ENCODE measurements around the gene GSPT1. TPM values are rescaled to one million over a fixed set of nuclear protein-coding genes. Genes with fewer than 3 reads are reported as not detected.

Gene GSPT1
- total and polyA plus RNA-seq, 9 of the 15 experiments (the other 6 are each of a cell fraction or from before 2014, with no cell fraction given) = 63.8 to 269 (median 148) TPM

DNA sequence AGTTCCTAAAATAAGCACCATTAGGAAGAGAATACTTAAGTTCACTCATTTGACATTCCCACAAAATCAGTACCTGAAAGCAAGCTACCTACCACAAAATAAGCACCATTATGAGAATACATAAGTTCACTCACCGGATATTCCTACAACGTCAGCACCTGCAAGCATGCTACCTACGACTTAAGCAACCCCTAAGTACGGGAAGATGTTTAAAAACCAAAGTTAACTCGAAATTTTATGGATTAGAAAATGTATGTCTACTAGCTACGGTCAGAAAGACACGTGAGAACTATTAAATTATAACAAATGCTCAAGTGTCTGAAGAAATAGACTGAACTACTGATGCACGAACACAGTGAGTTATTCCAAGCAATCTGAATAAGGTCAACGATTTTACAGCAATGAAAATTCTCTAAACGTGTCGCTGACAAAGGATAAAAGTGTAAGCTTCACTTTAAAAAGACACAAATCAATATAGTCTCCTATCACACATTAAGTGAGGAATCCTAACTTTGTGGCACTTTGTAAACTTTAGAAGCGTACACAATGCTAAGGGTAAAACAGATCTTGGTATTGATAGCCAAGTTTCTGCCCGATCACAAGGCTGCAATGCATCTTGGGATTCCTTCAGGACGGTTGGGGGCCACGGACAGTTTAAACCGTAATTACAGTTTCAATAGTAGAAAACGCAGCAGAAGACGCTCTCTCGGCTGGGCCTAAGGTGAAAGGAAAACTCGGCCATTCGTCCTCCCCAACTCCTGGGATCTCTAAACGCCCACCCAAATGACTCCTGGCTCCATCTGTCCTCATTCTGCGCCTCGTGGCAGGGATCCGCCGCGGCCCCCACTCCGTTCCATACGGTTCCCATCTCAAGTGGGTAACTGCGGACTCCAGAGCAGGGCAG, 1.3 kb downstream of the GSPT1 start (continued):
- TF ChIP-seq FOXM1 (IDR thresholded peaks at IDR 0.05; ENCODE audit: low read depth) = peak; percentile 32; the same call in 1 of the 2 replicates
- no peak for TF ChIP-seq FOXM1 (CRISPR knock-in tag; IDR thresholded peaks at IDR 0.05; ENCODE audit: low read depth)
- TF ChIP-seq ETS2 (tag; IDR thresholded peaks at IDR 0.05; ENCODE audit: borderline replicate concordance, poor library complexity, severe bottlenecking) = no peak
- TF ChIP-seq ELF2 (CRISPR knock-in tag; IDR thresholded peaks at IDR 0.05) = 0 out of 2 replicates have a peak, but pooled peaks have one; percentile 16
- TF ChIP-seq, protein P1, sequence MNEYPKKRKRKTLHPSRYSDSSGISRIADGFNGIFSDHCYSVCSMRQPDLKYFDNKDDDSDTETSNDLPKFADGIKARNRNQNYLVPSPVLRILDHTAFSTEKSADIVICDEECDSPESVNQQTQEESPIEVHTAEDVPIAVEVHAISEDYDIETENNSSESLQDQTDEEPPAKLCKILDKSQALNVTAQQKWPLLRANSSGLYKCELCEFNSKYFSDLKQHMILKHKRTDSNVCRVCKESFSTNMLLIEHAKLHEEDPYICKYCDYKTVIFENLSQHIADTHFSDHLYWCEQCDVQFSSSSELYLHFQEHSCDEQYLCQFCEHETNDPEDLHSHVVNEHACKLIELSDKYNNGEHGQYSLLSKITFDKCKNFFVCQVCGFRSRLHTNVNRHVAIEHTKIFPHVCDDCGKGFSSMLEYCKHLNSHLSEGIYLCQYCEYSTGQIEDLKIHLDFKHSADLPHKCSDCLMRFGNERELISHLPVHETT (CRISPR knock-in tag; conservative IDR thresholded peaks at IDR 0.05 in 1 of 2, IDR thresholded peaks at IDR 0.05 in 1 of 2) = 0 out of 4 replicates have a peak, but pooled peaks of 1 of the 2 experiments have one; percentile 14
- TF ChIP-seq NR4A1 (CRISPR knock-in tag; IDR thresholded peaks at IDR 0.05) = no peak
- no peak for TF ChIP-seq NR4A1 (tag; IDR thresholded peaks at IDR 0.05)
- TF ChIP-seq, protein P2, sequence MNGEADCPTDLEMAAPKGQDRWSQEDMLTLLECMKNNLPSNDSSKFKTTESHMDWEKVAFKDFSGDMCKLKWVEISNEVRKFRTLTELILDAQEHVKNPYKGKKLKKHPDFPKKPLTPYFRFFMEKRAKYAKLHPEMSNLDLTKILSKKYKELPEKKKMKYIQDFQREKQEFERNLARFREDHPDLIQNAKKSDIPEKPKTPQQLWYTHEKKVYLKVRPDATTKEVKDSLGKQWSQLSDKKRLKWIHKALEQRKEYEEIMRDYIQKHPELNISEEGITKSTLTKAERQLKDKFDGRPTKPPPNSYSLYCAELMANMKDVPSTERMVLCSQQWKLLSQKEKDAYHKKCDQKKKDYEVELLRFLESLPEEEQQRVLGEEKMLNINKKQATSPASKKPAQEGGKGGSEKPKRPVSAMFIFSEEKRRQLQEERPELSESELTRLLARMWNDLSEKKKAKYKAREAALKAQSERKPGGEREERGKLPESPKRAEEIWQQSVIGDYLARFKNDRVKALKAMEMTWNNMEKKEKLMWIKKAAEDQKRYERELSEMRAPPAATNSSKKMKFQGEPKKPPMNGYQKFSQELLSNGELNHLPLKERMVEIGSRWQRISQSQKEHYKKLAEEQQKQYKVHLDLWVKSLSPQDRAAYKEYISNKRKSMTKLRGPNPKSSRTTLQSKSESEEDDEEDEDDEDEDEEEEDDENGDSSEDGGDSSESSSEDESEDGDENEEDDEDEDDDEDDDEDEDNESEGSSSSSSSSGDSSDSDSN (IDR thresholded peaks at IDR 0.05; ENCODE audit: borderline replicate concordance in 1 of 2, low read depth in 2 of 2, low read length in 2 of 2) = no peak
- TF ChIP-seq, protein P3, sequence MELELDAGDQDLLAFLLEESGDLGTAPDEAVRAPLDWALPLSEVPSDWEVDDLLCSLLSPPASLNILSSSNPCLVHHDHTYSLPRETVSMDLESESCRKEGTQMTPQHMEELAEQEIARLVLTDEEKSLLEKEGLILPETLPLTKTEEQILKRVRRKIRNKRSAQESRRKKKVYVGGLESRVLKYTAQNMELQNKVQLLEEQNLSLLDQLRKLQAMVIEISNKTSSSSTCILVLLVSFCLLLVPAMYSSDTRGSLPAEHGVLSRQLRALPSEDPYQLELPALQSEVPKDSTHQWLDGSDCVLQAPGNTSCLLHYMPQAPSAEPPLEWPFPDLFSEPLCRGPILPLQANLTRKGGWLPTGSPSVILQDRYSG (tag; conservative IDR thresholded peaks at IDR 0.05; ENCODE audit: low read depth) = no peak
- TF ChIP-seq ZKSCAN1 (IDR thresholded peaks at IDR 0.05; ENCODE audit: low read depth, low read length) = no peak
- peak; percentile 69 for TF ChIP-seq MYBL2 (IDR thresholded peaks at IDR 0.05; ENCODE audit: low read depth)
- TF ChIP-seq MYBL2 (CRISPR knock-in tag; IDR thresholded peaks at IDR 0.05; ENCODE audit: borderline replicate concordance) = no peak
- no peak for TF ChIP-seq ZNF644 (tag; IDR thresholded peaks at IDR 0.05; ENCODE audit: low read depth)
- TF ChIP-seq, protein P4, sequence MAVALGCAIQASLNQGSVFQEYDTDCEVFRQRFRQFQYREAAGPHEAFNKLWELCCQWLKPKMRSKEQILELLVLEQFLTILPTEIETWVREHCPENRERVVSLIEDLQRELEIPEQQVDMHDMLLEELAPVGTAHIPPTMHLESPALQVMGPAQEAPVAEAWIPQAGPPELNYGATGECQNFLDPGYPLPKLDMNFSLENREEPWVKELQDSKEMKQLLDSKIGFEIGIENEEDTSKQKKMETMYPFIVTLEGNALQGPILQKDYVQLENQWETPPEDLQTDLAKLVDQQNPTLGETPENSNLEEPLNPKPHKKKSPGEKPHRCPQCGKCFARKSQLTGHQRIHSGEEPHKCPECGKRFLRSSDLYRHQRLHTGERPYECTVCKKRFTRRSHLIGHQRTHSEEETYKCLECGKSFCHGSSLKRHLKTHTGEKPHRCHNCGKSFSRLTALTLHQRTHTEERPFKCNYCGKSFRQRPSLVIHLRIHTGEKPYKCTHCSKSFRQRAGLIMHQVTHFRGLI (CRISPR knock-in tag; IDR thresholded peaks at IDR 0.05) = no peak
- TF ChIP-seq CCAR2 (IDR thresholded peaks at IDR 0.05; ENCODE audit: low read depth, low read length) = no peak
- TF ChIP-seq ZNF584 (CRISPR knock-in tag; IDR thresholded peaks at IDR 0.05; ENCODE audit: low read depth) = no peak

All from K562 (cell line).